Prostate gland (tissue), 2 donors: ENCODE data around the gene CAPZB.

ENCODE experiments used
- POLR2A ChIP-seq: fragments of 450-650 bp; IDR thresholded peaks from one replicate; pipeline ENCODE4 v1.6.1; 2016; ENCODE audit warnings: antibody characterized with exemption, mild to moderate bottlenecking
- POLR2AphosphoS5 ChIP-seq: sonication (generic); formaldehyde crosslinking; IDR thresholded peaks from one replicate; pipeline ENCODE4 v1.6.1; 2017; ENCODE audit warnings: antibody characterized with exemption
- TF ChIP-seq, protein P1 (sequence below), 4 experiments: fragments of 200-600 bp in 2 of 4; fragments of 450-650 bp in 2 of 4; sonication (generic) in 2 of 4; IDR thresholded peaks; 1 replicate in 3 of 4; 2 replicates in 1 of 4; pipeline ENCODE4 v1.5.1; 2016 to 2019; ENCODE audit warnings: antibody characterized with exemption in 4 of 4, mild to moderate bottlenecking in 2 of 4, moderate library complexity in 2 of 4

DNA sequence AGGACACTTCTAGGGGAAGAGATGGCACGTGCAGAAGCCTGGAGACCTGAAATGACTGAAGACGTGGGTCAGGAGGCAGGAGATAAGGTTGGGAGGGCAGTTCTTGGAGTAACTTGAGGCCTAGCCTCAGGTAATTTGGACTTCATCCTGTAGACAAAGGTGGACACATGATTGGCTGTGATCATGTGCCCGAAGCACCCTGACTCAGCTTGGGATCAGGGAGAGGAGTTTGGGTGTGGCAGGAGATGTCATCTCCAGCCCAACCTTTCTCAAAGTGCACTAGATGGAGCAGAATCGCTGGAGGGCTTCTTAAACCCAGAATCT, 171.7 kb downstream of the CAPZB start:
- TF ChIP-seq, protein P1, sequence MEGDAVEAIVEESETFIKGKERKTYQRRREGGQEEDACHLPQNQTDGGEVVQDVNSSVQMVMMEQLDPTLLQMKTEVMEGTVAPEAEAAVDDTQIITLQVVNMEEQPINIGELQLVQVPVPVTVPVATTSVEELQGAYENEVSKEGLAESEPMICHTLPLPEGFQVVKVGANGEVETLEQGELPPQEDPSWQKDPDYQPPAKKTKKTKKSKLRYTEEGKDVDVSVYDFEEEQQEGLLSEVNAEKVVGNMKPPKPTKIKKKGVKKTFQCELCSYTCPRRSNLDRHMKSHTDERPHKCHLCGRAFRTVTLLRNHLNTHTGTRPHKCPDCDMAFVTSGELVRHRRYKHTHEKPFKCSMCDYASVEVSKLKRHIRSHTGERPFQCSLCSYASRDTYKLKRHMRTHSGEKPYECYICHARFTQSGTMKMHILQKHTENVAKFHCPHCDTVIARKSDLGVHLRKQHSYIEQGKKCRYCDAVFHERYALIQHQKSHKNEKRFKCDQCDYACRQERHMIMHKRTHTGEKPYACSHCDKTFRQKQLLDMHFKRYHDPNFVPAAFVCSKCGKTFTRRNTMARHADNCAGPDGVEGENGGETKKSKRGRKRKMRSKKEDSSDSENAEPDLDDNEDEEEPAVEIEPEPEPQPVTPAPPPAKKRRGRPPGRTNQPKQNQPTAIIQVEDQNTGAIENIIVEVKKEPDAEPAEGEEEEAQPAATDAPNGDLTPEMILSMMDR (IDR thresholded peaks at IDR 0.05): no peak
- TF ChIP-seq POLR2A: no peak
- TF ChIP-seq POLR2AphosphoS5: no peak
